Liver (tissue), 9 donors: Measurements from ENCODE around the gene RALGAPA2. TPM values are rescaled to one million over a fixed set of nuclear protein-coding genes. Genes with fewer than 3 reads are reported as not detected.

Experiments
- DNase-seq: peaks from one replicate; pipeline ENCODE4 v3.0.0-alpha.2; 2017; ENCODE audit warnings: low spot score
- H3K27ac ChIP-seq, 2 donors: one replicate each; pipeline ENCODE4 v1.7.0; 2013; ENCODE audit warnings: inconsistent platforms in 2 of 2, low read length in 2 of 2, control low read depth in 1 of 2, low read depth in 1 of 2, mild to moderate bottlenecking in 1 of 2
- H3K27me3 ChIP-seq, 4 donors: one replicate each; pipeline versions ENCODE4 v1.6.1 to v1.7.0; 2013; ENCODE audit warnings: low read length in 3 of 4, inconsistent platforms in 1 of 4, mild to moderate bottlenecking in 1 of 4, moderate library complexity in 1 of 4; ENCODE audit not compliant: control insufficient read depth in 4 of 4, insufficient read depth in 4 of 4
- H3K36me3 ChIP-seq, 4 donors: one replicate each; pipeline versions ENCODE4 v1.6.1 to v1.7.0; 2013; ENCODE audit warnings: low read length in 3 of 4, mild to moderate bottlenecking in 3 of 4, low read depth in 1 of 4, moderate library complexity in 1 of 4; ENCODE audit not compliant: control insufficient read depth in 4 of 4, insufficient read depth in 3 of 4
- H3K4me1 ChIP-seq, 4 donors: one replicate each; pipeline versions ENCODE4 v1.6.1 to v1.7.0; 2013; ENCODE audit warnings: low read length in 3 of 4, mild to moderate bottlenecking in 3 of 4, moderate library complexity in 1 of 4; ENCODE audit not compliant: control insufficient read depth in 4 of 4, insufficient read depth in 4 of 4
- H3K4me3 ChIP-seq, 3 donors: one replicate each; pipeline versions ENCODE4 v1.6.1 to v1.7.0; 2013; ENCODE audit warnings: low read length in 3 of 3, control low read depth in 1 of 3, low read depth in 1 of 3, mild to moderate bottlenecking in 1 of 3
- H3K9ac ChIP-seq, 2 donors: one replicate each; pipeline ENCODE4 v1.7.0; 2013; ENCODE audit warnings: low read length in 2 of 2, mild to moderate bottlenecking in 2 of 2, moderate library complexity in 2 of 2, control low read depth in 1 of 2, low read depth in 1 of 2
- H3K9me3 ChIP-seq, 4 donors: one replicate each; pipeline versions ENCODE4 v1.6.1 to v1.7.0; 2013; ENCODE audit warnings: low read length in 3 of 4; ENCODE audit not compliant: control insufficient read depth in 4 of 4
- ATF3 ChIP-seq: IDR thresholded peaks from 2 replicates; pipeline ENCODE4 v1.6.1; 2016; ENCODE audit warnings: antibody characterized with exemption
- FOXA1 ChIP-seq: IDR thresholded peaks from 2 replicates; pipeline ENCODE4 v1.6.1; 2016; ENCODE audit warnings: antibody characterized with exemption
- HNF4A ChIP-seq, 2 donors: conservative IDR thresholded peaks; 2 replicates each; pipeline ENCODE4 v1.6.1; 2016; ENCODE audit warnings: antibody characterized with exemption in 2 of 2, mild to moderate bottlenecking in 2 of 2
- JUND ChIP-seq, 2 donors: IDR thresholded peaks; 2 replicates each; pipeline ENCODE4 v1.6.1; 2016; ENCODE audit warnings: antibody characterized with exemption in 2 of 2
- MAX ChIP-seq: IDR thresholded peaks from 2 replicates; pipeline ENCODE4 v1.6.1; 2016; ENCODE audit warnings: antibody characterized with exemption
- NR2F2 ChIP-seq: IDR thresholded peaks from 2 replicates; pipeline ENCODE4 v1.6.1; 2016; ENCODE audit warnings: antibody characterized with exemption
- RXRA ChIP-seq, 2 donors: IDR thresholded peaks; 2 replicates each; pipeline ENCODE4 v1.6.1; 2017 to 2018; ENCODE audit warnings: antibody characterized with exemption in 2 of 2, mild to moderate bottlenecking in 1 of 2
- SP1 ChIP-seq: IDR thresholded peaks from 2 replicates; pipeline ENCODE4 v1.6.1; 2018; ENCODE audit warnings: antibody characterized with exemption, mild to moderate bottlenecking
- TAF1 ChIP-seq: conservative IDR thresholded peaks from 2 replicates; pipeline ENCODE4 v1.6.1; 2016; ENCODE audit warnings: antibody characterized with exemption, mild to moderate bottlenecking
- WGBS: extraction: QIAGEN DNeasy Blood & Tissue Kit; methylation state at CpG from one replicate; pipeline ENCODE4 v1.1.7; 2013; 5-methylcytosine and 5-hydroxymethylcytosine counted together
- polyA plus RNA-seq, 2 donors: library from polyadenylated mRNA; stranded (reverse) in 1 of 2; unstranded in 1 of 2; fragments of 200-250 nt in 1 of 2; fragments of >200 nt in 1 of 2; fragmentation: Nextera tagmentation in 1 of 2; extraction: Ambion mirVana in 1 of 2; gene quantifications; one replicate each; pipeline versions ENCODE4 v1.2.1 to v1.2.3, GENCODE V29; 2013 to 2015
- total RNA-seq, 2 donors: library from RNA; depleted of rRNA; stranded (reverse); fragments of >200 nt; gene quantifications; one replicate each; pipeline ENCODE4 v1.2.3, GENCODE V29; 2014
- donor health status: healthy.
- donor health status: healthy.
- donor health status: healthy.
- donor health status: healthy.
- donor health status: healthy.

Gene RALGAPA2
- total and polyA plus RNA-seq, 4 donors, result 14.8 to 89.9 (median 25.1) TPM

- no peaks in the 10 kb centered on the region for H3K4me1 ChIP-seq
- peaks cover 3 to 53% (median 39%) of the 10 kb centered on the region in 4 donors for H3K36me3 ChIP-seq
- no peak overlapping the region for H3K9ac ChIP-seq
- H3K9me3 ChIP-seq, result no peaks in the 10 kb centered on the region
- WGBS, result 95% methylated on average over 8 of the region's 8 CpGs
- DNase-seq, result no peak
- no peak overlapping the region for H3K4me3 ChIP-seq
- H3K27me3 ChIP-seq, result no peaks in the 10 kb centered on the region
- no peak overlapping the region for H3K27ac ChIP-seq
- no peak for TF ChIP-seq NR2F2
- TF ChIP-seq SP1, result no peak
- no peak for TF ChIP-seq HNF4A (conservative IDR thresholded peaks at IDR 0.05)
Observed at GRCh38 chr20:20518263-20518662, 194.2 kb downstream of the RALGAPA2 start.

- Histone ChIP-seq H3K4me1 (no peaks in the 10 kb centered on the region), H3K36me3 (peaks cover 5 to 63% (median 44%) of the 10 kb centered on the region in 4 donors), H3K4me3 (no peak overlapping the region), H3K27ac (no peak overlapping the region), H3K27me3 (no peaks in the 10 kb centered on the region), H3K9me3 (no peaks in the 10 kb centered on the region), H3K9ac (no peak overlapping the region)
- no peak for TF ChIP-seq JUND (IDR thresholded peaks at IDR 0.05)
- no peak for TF ChIP-seq ATF3
- TF ChIP-seq SP1, result no peak
- DNase-seq, result no peak
- 51% methylated on average over 2 of the region's 2 CpGs for WGBS
Observed at GRCh38 chr20:20517296-20517695, 195.1 kb downstream of the RALGAPA2 start.

GRCh38 chr20:20513720-20514119, 198.7 kb downstream of the RALGAPA2 start:
- Histone ChIP-seq H3K27me3 (no peaks in the 10 kb centered on the region), H3K9me3 (no peaks in the 10 kb centered on the region), H3K36me3 (peaks cover 11 to 66% (median 44%) of the 10 kb centered on the region in 4 donors), H3K9ac (no peak overlapping the region), H3K4me3 (no peak overlapping the region), H3K27ac (no peak overlapping the region), H3K4me1 (no peaks in the 10 kb centered on the region)
- TF ChIP-seq SP1, result no peak
- TF ChIP-seq MAX, result no peak
- TF ChIP-seq HNF4A (conservative IDR thresholded peaks at IDR 0.05), result no peak
- TF ChIP-seq TAF1, result no peak
- TF ChIP-seq JUND (IDR thresholded peaks at IDR 0.05), result no peak
- no peak for DNase-seq
- 100% methylated on average over 1 of the region's 1 CpG for WGBS

GRCh38 chr20:20505554-20505953, 206.9 kb downstream of the RALGAPA2 start:
- Histone ChIP-seq H3K27me3 (no peaks in the 10 kb centered on the region), H3K36me3 (peaks cover 10 to 65% (median 43%) of the 10 kb centered on the region in 4 donors), H3K9ac (no peak overlapping the region), H3K4me1 (no peaks in the 10 kb centered on the region), H3K9me3 (no peaks in the 10 kb centered on the region), H3K4me3 (no peak overlapping the region), H3K27ac (no peak overlapping the region)
- TF ChIP-seq FOXA1 (no peak), JUND (IDR thresholded peaks at IDR 0.05) (no peak), MAX (no peak), RXRA (IDR thresholded peaks at IDR 0.05) (no peak)
- no peak for DNase-seq
- WGBS, result 88% methylated on average over 2 of the region's 2 CpGs
